ENCODE data around the gene ASB15.

DNA sequence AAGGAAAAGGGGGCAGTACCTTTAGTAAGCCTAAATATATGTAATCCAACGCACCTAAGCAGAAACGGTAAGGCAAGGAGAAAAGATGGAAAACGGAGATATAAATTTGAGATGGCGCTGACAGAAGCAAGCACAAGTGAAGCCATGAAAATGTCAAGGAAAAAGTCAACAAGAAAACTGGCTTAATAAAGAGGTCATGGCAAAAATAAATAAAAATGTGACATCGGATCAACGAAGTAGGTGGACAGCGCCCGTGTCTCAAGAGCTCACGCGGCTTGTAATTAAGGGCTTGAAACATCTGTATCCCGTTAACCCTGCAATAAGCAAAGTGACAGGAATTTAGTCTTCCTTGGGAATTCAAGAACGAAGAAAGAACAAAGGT, 44.6 kb upstream of the ASB15 start:
- no peak for TF ChIP-seq POLR2A (IDR thresholded peaks at IDR 0.05)
- TF ChIP-seq, protein P1, sequence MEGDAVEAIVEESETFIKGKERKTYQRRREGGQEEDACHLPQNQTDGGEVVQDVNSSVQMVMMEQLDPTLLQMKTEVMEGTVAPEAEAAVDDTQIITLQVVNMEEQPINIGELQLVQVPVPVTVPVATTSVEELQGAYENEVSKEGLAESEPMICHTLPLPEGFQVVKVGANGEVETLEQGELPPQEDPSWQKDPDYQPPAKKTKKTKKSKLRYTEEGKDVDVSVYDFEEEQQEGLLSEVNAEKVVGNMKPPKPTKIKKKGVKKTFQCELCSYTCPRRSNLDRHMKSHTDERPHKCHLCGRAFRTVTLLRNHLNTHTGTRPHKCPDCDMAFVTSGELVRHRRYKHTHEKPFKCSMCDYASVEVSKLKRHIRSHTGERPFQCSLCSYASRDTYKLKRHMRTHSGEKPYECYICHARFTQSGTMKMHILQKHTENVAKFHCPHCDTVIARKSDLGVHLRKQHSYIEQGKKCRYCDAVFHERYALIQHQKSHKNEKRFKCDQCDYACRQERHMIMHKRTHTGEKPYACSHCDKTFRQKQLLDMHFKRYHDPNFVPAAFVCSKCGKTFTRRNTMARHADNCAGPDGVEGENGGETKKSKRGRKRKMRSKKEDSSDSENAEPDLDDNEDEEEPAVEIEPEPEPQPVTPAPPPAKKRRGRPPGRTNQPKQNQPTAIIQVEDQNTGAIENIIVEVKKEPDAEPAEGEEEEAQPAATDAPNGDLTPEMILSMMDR (IDR thresholded peaks at IDR 0.05 in 8 of 11, conservative IDR thresholded peaks at IDR 0.05 in 3 of 11) = no peak
- no peak for TF ChIP-seq POLR2AphosphoS5 (IDR thresholded peaks at IDR 0.05)

All from spleen (tissue), 7 donors.